ENCODE data around the gene RPL36. TPM values are rescaled to one million over a fixed set of nuclear protein-coding genes. Genes with fewer than 3 reads are reported as not detected.

The RPL36 gene
- total RNA-seq, 2 experiments from 2014 or later: 1,487 to 1,524 TPM

- no peak for DNase-seq
- H3K4me1 Mint-ChIP-seq (ENCODE audit: low read depth): peaks cover 6% of the 10 kb centered on the region
- ChIA-PET POLR2A (no interaction called here), CTCF (no interaction called here)
- no peak overlapping the region for H3K27ac Mint-ChIP-seq
- H3K4me3 Mint-ChIP-seq: no peak overlapping the region
- H3K36me3 Mint-ChIP-seq: peaks cover 51% of the 10 kb centered on the region
- H3K27me3 Mint-ChIP-seq: no peaks in the 10 kb centered on the region
- intact Hi-C loops (cut with micrococcal nuclease): no loop called here
- H3K9me3 Mint-ChIP-seq: no peaks in the 10 kb centered on the region
Measured at GRCh38 chr19:5661483-5661882, 28.6 kb upstream of the RPL36 start.

- CTCF ChIA-PET: no interaction called here
- POLR2A ChIA-PET: interaction anchor here (1.2 kb wide), 1 partner anchor 9 kb away, joined by 5 read pairs; no protein-coding TSS in a partner anchor
Measured at GRCh38 chr19:5663904-5664303, 26.2 kb upstream of the RPL36 start.

DNA sequence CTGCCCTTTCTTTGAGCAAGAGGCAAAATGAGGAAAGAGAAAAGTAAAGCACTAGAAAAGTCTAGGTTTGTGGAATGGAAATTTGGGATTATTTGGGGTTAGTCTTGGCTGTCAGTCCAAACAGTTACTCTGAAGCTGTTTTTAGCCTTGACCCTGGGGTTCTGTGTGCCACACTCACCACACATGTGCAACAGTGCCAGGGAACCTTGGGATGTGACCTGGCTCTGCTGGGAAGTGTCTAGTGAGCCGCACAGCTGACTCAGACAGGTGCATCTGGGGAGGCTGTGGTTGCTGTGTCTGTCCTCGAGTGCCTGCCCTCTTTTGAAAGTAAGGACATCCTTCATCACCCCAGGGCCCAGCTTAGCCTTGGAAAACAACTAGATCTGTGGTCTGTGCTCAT lies 25.6 kb upstream of the RPL36 start:
- Mint-ChIP-seq H3K9me3 (no peaks in the 10 kb centered on the region), H3K27me3 (no peaks in the 10 kb centered on the region), H3K4me3 (no peak overlapping the region), H3K27ac (peak overlapping the region; percentile 51), H3K4me1 (ENCODE audit: low read depth) (peaks cover 6% of the 10 kb centered on the region), H3K36me3 (peaks cover 54% of the 10 kb centered on the region)
- ChIA-PET POLR2A (interaction anchor here (1.2 kb wide), 1 partner anchor 10 kb away, joined by 5 read pairs; no protein-coding TSS in a partner anchor), CTCF (interaction anchor here (1.0 kb wide), 1 partner anchor 25 kb away, joined by 4 read pairs; no protein-coding TSS in a partner anchor)
- no peak for DNase-seq
- intact Hi-C loops (cut with micrococcal nuclease): no loop called here

More at GRCh38 chr19:5663904-5664303, 26.2 kb upstream of the RPL36 start:
- intact Hi-C loops (cut with micrococcal nuclease): no loop called here
- Mint-ChIP-seq H3K9me3 (no peaks in the 10 kb centered on the region), H3K4me3 (no peak overlapping the region), H3K36me3 (peaks cover 50% of the 10 kb centered on the region), H3K27me3 (no peaks in the 10 kb centered on the region), H3K4me1 (ENCODE audit: low read depth) (peaks cover 6% of the 10 kb centered on the region), H3K27ac (no peak overlapping the region)
- no peak for DNase-seq

DNA sequence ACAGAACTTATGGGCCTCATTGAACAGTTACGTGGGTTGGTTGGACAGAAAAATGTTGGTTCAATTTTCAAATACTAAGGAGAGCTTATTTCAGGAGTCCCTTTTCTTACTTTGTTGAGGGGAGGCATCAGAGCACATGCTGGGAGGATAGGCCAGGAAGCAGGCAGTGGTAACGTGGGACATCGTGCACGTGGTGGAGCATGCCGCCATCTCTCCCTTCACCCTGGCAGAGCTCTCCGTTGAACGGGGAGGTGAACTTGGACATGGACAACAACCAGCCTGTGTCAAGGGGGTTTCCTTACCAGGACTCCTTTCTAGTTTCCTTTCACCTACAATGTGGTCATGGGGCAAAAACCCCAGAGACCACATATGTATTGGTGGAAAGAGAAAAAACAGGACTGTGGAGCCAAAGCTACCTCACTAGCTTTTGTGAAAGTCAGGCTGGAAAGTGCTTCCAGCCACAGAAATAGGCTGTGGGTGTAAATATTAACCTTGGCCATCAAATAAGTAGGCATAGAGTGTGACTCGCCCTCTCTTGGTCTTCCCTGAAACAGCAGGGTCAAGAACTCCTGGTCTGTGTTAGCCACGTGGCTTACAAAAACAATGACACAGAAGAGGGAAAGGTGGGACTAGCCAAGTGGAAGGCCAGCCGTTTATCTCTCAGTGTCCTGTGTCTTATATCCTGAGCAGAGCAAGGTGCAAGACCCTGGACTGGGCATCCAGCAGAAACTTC lies 24.1 kb upstream of the RPL36 start:
- H3K27ac Mint-ChIP-seq: peak overlapping the region; percentile 75
- peaks cover 6% of the 10 kb centered on the region for H3K4me1 Mint-ChIP-seq (ENCODE audit: low read depth)
- H3K36me3 Mint-ChIP-seq: peaks cover 49% of the 10 kb centered on the region
- CTCF ChIA-PET: interaction anchor here (0.9 to 1.0 kb wide), 2 partner anchors 21 to 24 kb away, joined by 4 to 5 read pairs; no protein-coding TSS in a partner anchor
- no peak overlapping the region for H3K4me3 Mint-ChIP-seq
- intact Hi-C loops (cut with micrococcal nuclease): no loop called here
- no peaks in the 10 kb centered on the region for H3K27me3 Mint-ChIP-seq
- POLR2A ChIA-PET: no interaction called here
- no peak for DNase-seq
- no peaks in the 10 kb centered on the region for H3K9me3 Mint-ChIP-seq

DNA sequence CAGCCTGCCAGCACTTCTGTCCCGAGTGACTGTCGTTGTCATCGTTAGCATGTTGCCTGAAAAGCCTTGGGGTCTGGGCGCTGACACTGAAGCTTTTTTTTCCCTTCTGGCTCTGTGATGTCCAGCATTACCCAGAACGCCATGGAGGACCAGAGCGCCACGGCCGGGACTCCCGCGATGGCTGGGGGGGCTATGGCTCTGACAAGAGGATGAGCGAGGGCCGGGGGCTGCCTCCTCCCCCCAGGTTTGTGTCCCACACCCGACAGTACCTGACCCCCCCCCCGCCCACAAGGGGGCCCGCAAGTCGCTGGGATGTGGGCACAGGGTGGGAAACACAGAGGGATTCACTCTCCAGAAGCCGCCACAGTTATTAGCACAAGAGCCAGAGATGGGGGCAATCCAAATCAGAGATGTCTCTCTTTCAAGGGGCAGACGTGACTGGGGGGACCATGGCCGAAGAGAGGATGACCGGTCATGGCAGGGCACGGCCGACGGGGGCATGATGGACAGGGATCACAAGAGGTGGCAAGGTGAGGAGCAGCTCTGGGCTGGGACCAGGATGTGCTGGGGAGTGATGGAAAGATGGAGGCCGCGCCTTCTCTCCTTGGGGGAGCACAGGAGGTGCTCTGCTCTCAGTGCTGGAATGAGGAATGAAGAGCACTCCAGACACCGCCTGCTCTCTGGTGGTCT lies 23.0 kb upstream of the RPL36 start:
- no peaks in the 10 kb centered on the region for H3K9me3 Mint-ChIP-seq
- POLR2A ChIA-PET: no interaction called here
- CTCF ChIA-PET: interaction anchor here (0.6 kb wide), 1 partner anchor 23 kb away, joined by 3 read pairs; no protein-coding TSS in a partner anchor
- DNase-seq: no peak
- H3K36me3 Mint-ChIP-seq: peaks cover 40% of the 10 kb centered on the region
- H3K27ac Mint-ChIP-seq: no peak overlapping the region
- no peaks in the 10 kb centered on the region for H3K27me3 Mint-ChIP-seq
- H3K4me3 Mint-ChIP-seq: no peak overlapping the region
- peaks cover 6% of the 10 kb centered on the region for H3K4me1 Mint-ChIP-seq (ENCODE audit: low read depth)
- intact Hi-C loops (cut with micrococcal nuclease): no loop called here

DNA sequence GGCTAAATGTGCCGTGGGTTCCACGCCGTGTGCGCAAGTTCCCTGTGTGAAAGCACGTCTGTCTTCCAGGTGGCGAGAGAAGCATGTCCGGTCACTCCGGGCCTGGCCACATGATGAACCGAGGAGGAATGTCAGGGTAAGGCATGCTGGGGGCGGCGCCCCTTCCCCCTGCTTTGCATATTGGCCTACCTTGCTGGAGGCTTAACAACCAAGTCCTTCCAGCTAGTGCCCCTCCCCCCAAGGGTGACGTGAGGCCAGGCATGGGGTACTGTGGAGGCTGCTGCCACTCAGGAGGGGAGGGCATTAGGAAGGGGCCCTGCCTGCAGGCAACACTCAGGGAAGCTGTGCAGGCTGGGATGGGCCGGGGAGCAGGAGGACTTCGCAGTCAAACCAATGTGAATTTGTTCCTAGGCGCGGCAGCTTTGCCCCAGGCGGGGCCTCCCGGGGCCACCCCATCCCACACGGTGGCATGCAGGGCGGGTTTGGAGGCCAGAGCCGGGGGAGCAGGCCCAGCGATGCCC lies 22.3 kb upstream of the RPL36 start:
- H3K4me3 Mint-ChIP-seq: no peak overlapping the region
- CTCF ChIA-PET: no interaction called here
- H3K27me3 Mint-ChIP-seq: no peaks in the 10 kb centered on the region
- intact Hi-C loops (cut with micrococcal nuclease): no loop called here
- no peak for DNase-seq
- H3K36me3 Mint-ChIP-seq: peaks cover 38% of the 10 kb centered on the region
- H3K4me1 Mint-ChIP-seq (ENCODE audit: low read depth): peaks cover 6% of the 10 kb centered on the region
- H3K27ac Mint-ChIP-seq: no peak overlapping the region
- POLR2A ChIA-PET: no interaction called here
- no peaks in the 10 kb centered on the region for H3K9me3 Mint-ChIP-seq

GRCh38 chr19:5669212-5669611 lies 20.9 kb upstream of the RPL36 start:
- POLR2A ChIA-PET: interaction anchor here (1.1 kb wide), 1 partner anchor 10 kb away, joined by 3 read pairs; no protein-coding TSS in a partner anchor
- Mint-ChIP-seq H3K9me3 (no peaks in the 10 kb centered on the region), H3K27me3 (no peaks in the 10 kb centered on the region), H3K27ac (peak overlapping the region; percentile 8), H3K4me1 (ENCODE audit: low read depth) (peaks cover 6% of the 10 kb centered on the region), H3K36me3 (peaks cover 37% of the 10 kb centered on the region), H3K4me3 (no peak overlapping the region)
- intact Hi-C loops (cut with micrococcal nuclease): no loop called here
- CTCF ChIA-PET: no interaction called here
- DNase-seq: no peak

GRCh38 chr19:5671600-5671999 lies 18.5 kb upstream of the RPL36 start:
- DNase-seq: no peak
- H3K27me3 Mint-ChIP-seq: no peaks in the 10 kb centered on the region
- POLR2A ChIA-PET: interaction anchor here (1.0 kb wide), 1 partner anchor 8 kb away, joined by 3 read pairs; the partner anchor contains the start of gene MICOS13
- CTCF ChIA-PET: no interaction called here
- H3K9me3 Mint-ChIP-seq: no peaks in the 10 kb centered on the region
- H3K36me3 Mint-ChIP-seq: peaks cover 21% of the 10 kb centered on the region
- intact Hi-C loops (cut with micrococcal nuclease): no loop called here
- no peak overlapping the region for H3K27ac Mint-ChIP-seq
- no peak overlapping the region for H3K4me3 Mint-ChIP-seq
- no peaks in the 10 kb centered on the region for H3K4me1 Mint-ChIP-seq (ENCODE audit: low read depth)

DNA sequence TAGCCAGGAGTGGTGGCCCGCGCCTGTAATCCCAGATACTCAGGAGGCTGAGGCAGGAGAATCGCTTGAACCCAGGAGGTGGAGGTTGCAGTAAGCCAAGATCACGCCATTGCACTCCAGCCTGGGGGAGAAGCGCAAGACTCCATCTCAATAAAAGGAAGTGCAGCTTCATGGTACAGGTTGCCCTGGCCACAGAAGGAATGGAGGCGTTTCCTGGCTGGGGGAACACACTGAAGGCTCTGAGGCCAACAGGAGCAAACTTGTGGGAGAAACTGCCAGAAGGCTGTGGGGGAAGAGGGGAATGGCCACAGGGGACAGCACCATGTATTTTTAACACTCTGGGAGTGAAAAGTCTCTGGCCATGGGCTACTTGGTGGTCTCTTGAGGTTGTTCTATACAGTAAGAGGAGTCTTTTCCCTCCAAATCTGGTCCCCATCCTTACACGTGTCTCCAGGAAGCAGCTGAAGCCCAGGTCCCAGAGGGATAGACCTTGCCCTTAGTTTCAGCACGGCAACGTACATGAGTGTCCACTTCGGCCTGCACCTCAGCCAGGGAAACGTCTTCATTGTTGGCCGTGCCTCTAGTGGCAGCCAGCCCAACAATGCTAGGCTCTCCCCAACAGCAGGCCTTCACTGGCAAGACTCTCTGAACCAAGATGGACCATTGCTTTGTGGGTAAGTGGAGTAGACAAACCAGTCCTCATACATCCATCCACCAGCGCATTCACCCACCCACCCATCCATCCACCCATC lies 17.2 kb upstream of the RPL36 start:
- Mint-ChIP-seq H3K27ac (no peak overlapping the region), H3K36me3 (peaks cover 13% of the 10 kb centered on the region), H3K4me1 (ENCODE audit: low read depth) (no peaks in the 10 kb centered on the region), H3K9me3 (no peaks in the 10 kb centered on the region), H3K4me3 (no peak overlapping the region), H3K27me3 (no peaks in the 10 kb centered on the region)
- intact Hi-C loops (cut with micrococcal nuclease): no loop called here
- ChIA-PET CTCF (no interaction called here), POLR2A (no interaction called here)
- no peak for DNase-seq

- Mint-ChIP-seq H3K9me3 (no peaks in the 10 kb centered on the region), H3K27me3 (no peaks in the 10 kb centered on the region), H3K4me3 (no peak overlapping the region), H3K27ac (no peak overlapping the region), H3K4me1 (ENCODE audit: low read depth) (no peaks in the 10 kb centered on the region), H3K36me3 (peaks cover 11% of the 10 kb centered on the region)
- intact Hi-C loops (cut with micrococcal nuclease): no loop called here
- no peak for DNase-seq
- ChIA-PET CTCF (no interaction called here), POLR2A (no interaction called here)
Measured at GRCh38 chr19:5673752-5674151, 16.3 kb upstream of the RPL36 start.

DNA sequence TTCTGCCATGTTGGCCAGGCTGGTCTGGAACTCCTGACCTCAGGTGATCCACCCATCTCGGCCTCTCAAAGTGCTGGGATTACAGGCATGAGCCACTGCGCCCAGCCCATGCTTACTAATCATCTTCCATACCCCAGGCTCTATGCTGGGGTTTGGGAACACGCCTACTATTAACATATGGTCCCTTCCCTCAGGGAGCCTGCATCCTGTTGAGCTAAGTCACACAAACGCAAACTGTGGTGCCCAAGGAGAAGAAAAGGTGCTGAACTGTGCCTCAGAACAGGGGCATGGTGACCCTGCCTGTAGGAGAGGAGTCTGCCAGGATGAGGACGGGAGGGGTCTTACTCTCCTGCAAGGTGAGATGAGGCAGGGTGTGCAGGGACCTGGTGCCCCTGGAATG lies 15.4 kb upstream of the RPL36 start:
- H3K4me1 Mint-ChIP-seq (ENCODE audit: low read depth): peaks cover 7% of the 10 kb centered on the region
- ChIA-PET CTCF (interaction anchor here (1.7 kb wide), 1 partner anchor 13 kb away, joined by 6 read pairs; no protein-coding TSS in a partner anchor), POLR2A (no interaction called here)
- no peak for DNase-seq
- no peaks in the 10 kb centered on the region for H3K9me3 Mint-ChIP-seq
- H3K27me3 Mint-ChIP-seq: no peaks in the 10 kb centered on the region
- intact Hi-C loops (cut with micrococcal nuclease): no loop called here
- H3K27ac Mint-ChIP-seq: no peak overlapping the region
- H3K4me3 Mint-ChIP-seq: no peak overlapping the region
- peaks cover 5% of the 10 kb centered on the region for H3K36me3 Mint-ChIP-seq

All from activated CD4-positive, alpha-beta memory T cell treated with anti-CD3 and anti-CD28 coated beads for 36 hours (primary cell).